HT-29 (cell line): ENCODE data around the gene CWC27. TPM values are rescaled to one million over a fixed set of nuclear protein-coding genes. Genes with fewer than 3 reads are reported as not detected.

Experiments used
- DNase-seq: peaks from one replicate; pipeline ENCODE4 v3.0.0-alpha.2; 2015; ENCODE audit warnings: low spot score
- total RNA-seq: library from RNA; depleted of rRNA; stranded (reverse); fragments of >200 nt; shearing (Covaris generic); gene quantifications from 2 replicates; pipeline ENCODE4 v1.2.3, GENCODE V29; 2014; rRNA removed

The CWC27 gene
- total RNA-seq, 1 experiment from 2014 or later = 10.8 TPM

- DNase-seq = peak; percentile 18
These were observed 297.8 kb downstream of the CWC27 start for GRCh38 chr5:65066387-65067146.

- no peak for DNase-seq
These were observed 298.4 kb downstream of the CWC27 start for GRCh38 chr5:65067147-65067506.

Other genes starting within 250 kb of the CWC27 start
- gene SHISAL2B, start 78.4 kb upstream of the CWC27 start, total RNA-seq = not detected in 2 replicates
- 3.1 and 5.3 TPM in 2 replicates for gene SREK1IP1, start 239 bp upstream of the CWC27 start, total RNA-seq